NB4 (cell line): ENCODE results near the gene TMEM9.

Experiments
- DNase-seq: peaks from one replicate; pipeline ENCODE4 v3.0.0; 2010; ENCODE audit warnings: low read depth
- H3K4me3 ChIP-seq: one replicate; pipeline ENCODE4 v1.5.1; 2011; ENCODE audit warnings: mild to moderate bottlenecking, low read depth, low read length, moderate library complexity
- CTCF ChIP-seq: IDR thresholded peaks from one replicate; pipeline ENCODE4 v1.5.1; 2012; ENCODE audit warnings: low read depth, low read length
- MYC ChIP-seq: IDR thresholded peaks from 2 replicates; pipeline ENCODE4 v1.6.1; 2011; ENCODE audit warnings: low read depth, low read length
- POLR2A ChIP-seq: IDR thresholded peaks from 2 replicates; pipeline ENCODE4 v1.6.1; 2011; ENCODE audit warnings: mild to moderate bottlenecking; ENCODE audit not compliant: insufficient read length; ENCODE audit errors: extremely low read depth
- TF ChIP-seq, protein P1 (sequence below): IDR thresholded peaks from 2 replicates; pipeline ENCODE4 v1.6.1; 2011; ENCODE audit warnings: low read depth, low read length

The TMEM9 gene

DNA sequence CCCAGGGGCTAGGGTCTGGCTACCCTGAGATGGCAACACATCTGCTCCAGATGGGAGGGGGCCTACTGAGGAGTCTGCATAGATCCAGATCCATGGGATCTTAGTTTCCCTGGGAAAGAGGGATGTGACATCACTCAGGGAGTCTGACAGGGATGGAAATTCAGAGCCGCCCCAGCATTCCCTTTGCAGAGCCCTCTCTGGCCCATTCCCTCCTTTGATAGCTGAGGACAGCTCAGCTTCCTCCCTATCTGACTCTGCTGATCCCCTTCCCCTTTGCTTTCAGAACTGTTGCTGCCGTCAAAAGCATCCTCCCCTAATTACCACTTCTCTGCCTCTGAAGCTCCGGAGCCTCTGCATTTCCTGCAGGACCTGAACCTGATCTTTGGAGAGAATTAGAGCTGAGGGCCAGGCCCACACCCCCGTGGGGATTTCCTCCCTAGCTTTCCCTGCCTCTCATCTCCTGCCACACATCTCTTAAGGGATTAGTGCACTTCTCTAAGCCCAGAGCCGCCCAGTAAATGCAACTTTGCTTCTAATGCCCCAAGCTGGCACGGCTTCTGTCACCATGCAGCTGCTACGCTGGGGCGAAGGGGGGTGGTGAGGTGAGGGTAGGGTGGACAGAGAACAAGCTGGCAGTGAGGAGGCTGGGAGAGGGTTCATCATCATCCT is 17.8 kb downstream of the TMEM9 start:
- no peak for TF ChIP-seq CTCF
- no peak for TF ChIP-seq POLR2A
- TF ChIP-seq, protein P1, sequence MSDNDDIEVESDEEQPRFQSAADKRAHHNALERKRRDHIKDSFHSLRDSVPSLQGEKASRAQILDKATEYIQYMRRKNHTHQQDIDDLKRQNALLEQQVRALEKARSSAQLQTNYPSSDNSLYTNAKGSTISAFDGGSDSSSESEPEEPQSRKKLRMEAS: no peak
- TF ChIP-seq MYC: no peak
- H3K4me3 ChIP-seq: no peak overlapping the region
- no peak for DNase-seq

DNA sequence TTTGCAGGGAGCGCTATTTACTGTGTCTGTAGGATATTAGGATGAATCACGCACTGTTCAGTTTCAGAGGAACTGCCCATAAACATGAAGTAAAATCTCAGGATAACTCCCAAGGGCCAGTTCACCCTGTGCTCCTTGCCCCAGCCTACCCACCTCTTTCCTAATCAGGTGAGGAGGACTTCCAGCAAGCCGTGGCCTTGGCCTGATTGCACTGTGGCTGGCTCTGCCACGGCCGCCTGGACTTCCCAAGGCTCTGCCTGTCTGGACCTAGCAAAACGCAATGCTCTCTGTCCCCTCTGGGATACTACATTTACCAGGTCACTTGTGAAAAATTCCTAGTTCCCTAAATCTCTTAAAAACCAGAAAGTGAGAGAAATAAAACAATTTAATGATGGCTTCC is 19.9 kb downstream of the TMEM9 start:
- TF ChIP-seq, protein P1: no peak
- TF ChIP-seq POLR2A (no peak), MYC (no peak), CTCF (no peak)
- no peak for DNase-seq
- H3K4me3 ChIP-seq: no peak overlapping the region

DNA sequence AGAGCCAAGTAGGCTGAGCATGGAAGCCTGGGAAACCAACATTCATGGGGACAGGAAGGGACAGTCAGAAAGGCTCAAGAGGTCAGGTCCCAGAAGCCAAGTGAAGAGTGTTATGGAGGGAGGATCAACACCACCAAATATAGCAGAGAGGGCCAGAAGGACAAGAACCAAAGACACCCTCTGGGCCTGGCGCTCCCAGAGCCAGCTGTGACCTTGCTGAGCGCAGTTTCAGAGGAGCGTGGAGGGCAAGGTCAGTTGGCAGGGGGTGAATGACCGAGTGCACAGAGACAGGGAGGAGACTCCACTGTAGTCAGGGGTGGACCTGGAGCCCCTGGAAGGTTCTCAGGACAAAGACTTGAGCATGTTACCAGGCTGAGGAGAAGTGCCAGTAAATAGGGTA is 22.9 kb downstream of the TMEM9 start:
- TF ChIP-seq, protein P1: no peak
- TF ChIP-seq MYC: no peak
- TF ChIP-seq POLR2A: no peak
- TF ChIP-seq CTCF: no peak
- no peak for DNase-seq
- H3K4me3 ChIP-seq: no peak overlapping the region

DNA sequence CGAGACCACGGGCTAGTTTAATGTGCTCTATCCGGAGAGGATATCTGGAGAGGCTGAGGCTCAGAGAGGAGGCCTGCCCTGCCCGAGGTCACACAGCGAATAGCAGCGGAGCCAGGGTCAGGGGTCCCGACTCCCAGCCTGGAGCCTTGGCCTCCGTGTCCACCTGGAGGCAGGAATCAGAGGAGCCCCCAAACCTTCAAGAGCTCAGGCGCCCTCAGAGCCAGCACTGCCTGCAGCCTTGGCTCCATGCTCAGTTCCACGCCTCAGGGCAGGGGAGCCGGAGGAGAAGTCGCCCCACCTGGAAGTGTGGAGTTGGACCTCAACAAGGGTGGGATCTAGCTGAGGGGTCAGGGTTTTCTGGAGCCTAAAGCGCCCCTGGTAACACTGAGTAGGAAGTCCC is 25.3 kb downstream of the TMEM9 start:
- no peak overlapping the region for H3K4me3 ChIP-seq
- DNase-seq: no peak
- TF ChIP-seq POLR2A (no peak), CTCF (no peak), MYC (no peak)
- TF ChIP-seq, protein P1: no peak

GRCh38 chr1:201128476-201128875 is 25.8 kb downstream of the TMEM9 start:
- no peak overlapping the region for H3K4me3 ChIP-seq
- TF ChIP-seq POLR2A: no peak
- TF ChIP-seq, protein P1: no peak
- DNase-seq: no peak

DNA sequence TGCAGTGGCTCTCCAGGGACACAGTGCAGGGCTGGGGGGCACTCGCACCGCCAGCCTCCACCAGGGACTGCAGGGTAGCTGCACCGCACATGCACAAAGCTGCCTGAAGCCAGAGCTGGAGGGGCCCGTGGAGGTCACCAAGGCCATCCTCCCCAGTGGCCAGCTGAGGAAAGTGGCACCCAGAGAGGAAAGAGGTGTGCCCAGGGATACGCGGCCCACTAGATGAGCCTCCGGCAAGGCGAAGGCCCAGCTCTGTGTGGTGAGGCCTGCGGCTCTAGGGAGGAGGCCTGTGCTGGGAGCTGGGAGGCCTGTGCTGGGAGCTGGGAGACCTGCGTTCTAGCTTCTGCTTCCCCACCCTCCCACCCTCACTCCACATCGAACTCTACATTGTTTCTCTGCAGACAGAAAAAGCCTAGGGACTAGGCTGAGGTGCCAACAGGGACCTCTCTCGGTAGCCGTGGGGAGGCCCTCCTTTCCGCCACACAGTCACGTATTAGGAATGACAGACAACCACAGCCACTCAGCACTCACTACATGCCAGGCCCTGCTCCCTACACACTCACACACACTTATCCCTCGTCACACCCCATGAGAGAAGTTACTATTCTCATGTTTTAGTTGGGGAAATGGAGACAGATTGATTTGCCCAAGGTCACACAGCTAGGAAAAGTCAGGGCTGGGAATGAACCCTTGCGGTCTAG is 26.4 kb downstream of the TMEM9 start:
- TF ChIP-seq POLR2A (no peak), MYC (no peak), CTCF (no peak)
- TF ChIP-seq, protein P1: no peak
- DNase-seq: no peak
- no peak overlapping the region for H3K4me3 ChIP-seq
